Right lobe of liver (tissue), 6 donors: ENCODE measurements around the gene PLCD1. TPM values are rescaled to one million over a fixed set of nuclear protein-coding genes. Genes with fewer than 3 reads are reported as not detected.
A peak's percentile ranks its signal among the peaks of the same experiment; 100 is the strongest.

Experiments used
- ATAC-seq, 4 donors: fragments of 200-7000 bp; cut with Tn5 transposase; one replicate each; pipeline ENCODE4 v1.9.1; 2020; ENCODE audit warnings: mild to moderate bottlenecking in 4 of 4, moderate library complexity in 4 of 4
- DNase-seq, 3 donors: peaks; one replicate each; pipeline ENCODE4 v3.0.0-alpha.2; 2020
- H3K27ac ChIP-seq, 3 donors: fragments of 200-600 bp; one replicate each; pipeline ENCODE4 v1.8.0; 2022
- H3K27me3 ChIP-seq, 2 donors: fragments of 200-600 bp; one replicate each; pipeline ENCODE4 v1.8.0; 2022
- H3K36me3 ChIP-seq, 4 donors: fragments of 200-600 bp; sonication (generic) in 1 of 4; one replicate each; pipeline versions ENCODE4 v1.5.1 to v1.8.0; 2017 to 2022; ENCODE audit warnings: control low read depth in 1 of 4
- H3K4me1 ChIP-seq, 4 donors: fragments of 200-600 bp; sonication (generic) in 1 of 4; one replicate each; pipeline versions ENCODE4 v1.5.1 to v1.8.0; 2017 to 2022; ENCODE audit warnings: control low read depth in 1 of 4
- H3K4me3 ChIP-seq, 3 donors: fragments of 200-600 bp; one replicate each; pipeline ENCODE4 v1.8.0; 2022
- H3K9me3 ChIP-seq, 4 donors: fragments of 200-600 bp; sonication (generic) in 1 of 4; one replicate each; pipeline versions ENCODE4 v1.5.1 to v1.8.0; 2017 to 2022; ENCODE audit warnings: control low read depth in 1 of 4
- POLR2A ChIP-seq: fragments of 450-650 bp; IDR thresholded peaks from one replicate; pipeline ENCODE4 v1.6.1; 2017; ENCODE audit warnings: antibody characterized with exemption, mild to moderate bottlenecking
- WGBS: methylation state at CpG from one replicate; pipeline ENCODE4 v1.1.6; 2018; ENCODE audit warnings: low coverage, low lambda C conversion rate; ENCODE audit not compliant: insufficient coverage; ENCODE audit errors: missing lambda C conversion rate; 5-methylcytosine and 5-hydroxymethylcytosine counted together
- intact Hi-C, 2 donors: fragments of 100-400 bp; cut with DNase I; formaldehyde crosslinking; loops; one replicate each; pipeline versions ENCODE4 v1.11.2 to v1.14.1; 2022
- total RNA-seq, 6 experiments: library from RNA; depleted of rRNA in 2 of 6; stranded (reverse); fragments of >200 nt in 2 of 6; fragmentation: NEBNext Ultra II Directional in 3 of 6; extraction: Animal tissue kit (Norgen Biotek cat#: 25700) in 3 of 6; gene quantifications; one replicate each; pipeline versions ENCODE4 v1.1.0 to v1.2.4, GENCODE V29; 2016 to 2023
- TF ChIP-seq, protein P1 (sequence below), 4 donors: fragments of 200-600 bp in 3 of 4; fragments of 450-650 bp in 1 of 4; IDR thresholded peaks; one replicate each; pipeline versions ENCODE4 v1.5.1 to v1.8.0; 2016 to 2022; ENCODE audit warnings: antibody characterized with exemption in 4 of 4, mild to moderate bottlenecking in 2 of 4
- donor health status: DM: no; HTN: yes; CAD: no.
- donor health status: DM: no; HTN: no; CAD: no.
- donor health status: DM: no; HTN: no; CAD: no.
- donor health status: DM: no; HTN: yes; CAD: no.
- donor health status: DM: no; HTN: yes; CAD: no.

Gene PLCD1
- total RNA-seq, 6 experiments from 2014 or later = 6.5 to 10.2 (median 7.7) TPM

DNA sequence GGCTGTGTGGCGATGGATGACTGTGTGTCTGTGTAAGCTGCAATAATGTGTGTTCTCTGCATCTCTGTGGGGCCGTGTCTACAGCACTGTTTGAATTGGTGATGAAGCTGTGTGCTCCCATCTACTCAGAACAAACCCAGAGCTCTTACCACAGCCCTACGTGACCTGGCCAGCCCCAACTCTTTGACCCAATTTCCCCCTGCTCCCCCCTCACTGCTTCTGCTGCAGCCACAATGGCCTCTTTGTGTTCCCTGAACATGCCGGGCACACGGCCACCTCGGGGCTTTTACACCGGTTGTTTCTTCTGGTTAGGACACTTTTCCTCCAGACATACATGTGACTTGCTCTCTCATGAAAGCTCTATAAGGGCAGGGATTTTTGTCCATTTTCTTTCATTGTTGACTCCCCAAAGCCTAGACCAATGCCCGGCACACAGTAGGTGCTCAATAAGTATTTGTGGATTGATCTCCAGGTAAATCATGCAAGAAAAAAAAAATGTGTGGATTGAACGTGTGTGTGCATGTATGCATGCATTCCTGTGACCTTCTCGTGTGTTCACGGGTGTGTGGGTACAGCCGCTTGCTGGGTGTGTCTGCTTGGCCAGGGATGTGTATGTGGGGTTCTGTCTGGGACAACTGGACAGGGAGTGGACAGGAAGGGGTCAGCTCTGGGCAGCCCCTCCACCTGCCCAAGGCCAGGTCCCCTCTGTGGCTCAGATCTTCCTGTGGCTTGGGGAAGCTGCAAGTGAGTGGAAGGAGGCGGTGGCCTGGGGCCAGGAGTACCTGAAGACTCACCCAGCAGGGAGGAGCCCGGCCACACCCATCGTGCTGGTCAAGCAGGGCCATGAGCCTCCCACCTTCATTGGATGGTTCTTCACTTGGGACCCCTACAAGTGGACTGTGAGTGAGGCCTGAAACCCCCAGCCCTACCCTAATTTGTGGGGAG is 24.1 kb downstream of the PLCD1 start:
- WGBS = 60% methylated on average over 8 of the region's 15 CpGs
- Histone ChIP-seq H3K9me3 (no peaks in the 10 kb centered on the region), H3K36me3 (peaks cover 0 to 4% (median 0%) of the 10 kb centered on the region in 4 donors), H3K27ac (no peak overlapping the region), H3K4me1 (no peaks in the 10 kb centered on the region), H3K4me3 (no peak overlapping the region), H3K27me3 (no peaks in the 10 kb centered on the region)
- DNase-seq = peak in 2 of 3 donors; percentile 18 to 53
- intact Hi-C loops = loop anchor here (10.0 kb wide), 1 partner anchor 109 kb away; no protein-coding TSS in a partner anchor
- no peak for TF ChIP-seq POLR2A
- TF ChIP-seq, protein P1, sequence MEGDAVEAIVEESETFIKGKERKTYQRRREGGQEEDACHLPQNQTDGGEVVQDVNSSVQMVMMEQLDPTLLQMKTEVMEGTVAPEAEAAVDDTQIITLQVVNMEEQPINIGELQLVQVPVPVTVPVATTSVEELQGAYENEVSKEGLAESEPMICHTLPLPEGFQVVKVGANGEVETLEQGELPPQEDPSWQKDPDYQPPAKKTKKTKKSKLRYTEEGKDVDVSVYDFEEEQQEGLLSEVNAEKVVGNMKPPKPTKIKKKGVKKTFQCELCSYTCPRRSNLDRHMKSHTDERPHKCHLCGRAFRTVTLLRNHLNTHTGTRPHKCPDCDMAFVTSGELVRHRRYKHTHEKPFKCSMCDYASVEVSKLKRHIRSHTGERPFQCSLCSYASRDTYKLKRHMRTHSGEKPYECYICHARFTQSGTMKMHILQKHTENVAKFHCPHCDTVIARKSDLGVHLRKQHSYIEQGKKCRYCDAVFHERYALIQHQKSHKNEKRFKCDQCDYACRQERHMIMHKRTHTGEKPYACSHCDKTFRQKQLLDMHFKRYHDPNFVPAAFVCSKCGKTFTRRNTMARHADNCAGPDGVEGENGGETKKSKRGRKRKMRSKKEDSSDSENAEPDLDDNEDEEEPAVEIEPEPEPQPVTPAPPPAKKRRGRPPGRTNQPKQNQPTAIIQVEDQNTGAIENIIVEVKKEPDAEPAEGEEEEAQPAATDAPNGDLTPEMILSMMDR (IDR thresholded peaks at IDR 0.05) = no peak
- no peak for ATAC-seq

DNA sequence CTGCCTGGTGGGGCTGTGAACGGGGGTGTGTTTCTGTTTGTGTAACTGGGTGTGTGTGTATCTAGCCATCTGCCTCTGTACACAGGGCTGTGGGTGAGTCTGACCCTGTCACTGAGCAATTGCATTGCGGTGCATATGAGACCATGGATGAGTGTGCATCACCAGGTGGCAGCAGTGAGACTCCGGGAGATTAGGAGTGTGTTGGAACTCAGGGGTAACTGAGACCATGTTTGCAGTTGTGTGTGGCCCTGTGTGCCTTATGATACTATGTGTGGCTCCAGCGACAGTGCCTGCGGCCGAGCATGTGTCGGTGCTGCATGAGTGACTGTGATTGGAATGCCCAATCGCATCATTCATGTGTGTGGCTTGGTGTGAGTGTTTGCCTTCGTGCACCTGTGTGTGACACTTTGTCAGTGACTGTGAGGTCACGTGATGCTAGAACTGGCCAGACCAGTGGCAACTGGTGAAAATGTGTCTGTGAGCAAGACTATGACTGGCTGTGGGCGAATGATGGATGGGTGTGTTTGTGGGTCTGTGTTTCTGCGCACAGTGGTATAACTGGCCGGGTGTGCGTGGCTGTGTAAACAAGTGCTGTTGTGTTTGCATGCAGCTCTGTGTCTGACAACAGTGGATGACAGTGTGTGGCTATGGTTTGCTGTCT is 24.9 kb downstream of the PLCD1 start:
- H3K27me3 ChIP-seq = no peaks in the 10 kb centered on the region
- H3K36me3 ChIP-seq = no peaks in the 10 kb centered on the region
- ATAC-seq (peak; percentile 80 to 89 (median 82)), DNase-seq (peak; percentile 79 to 82 (median 81))
- no peak overlapping the region for H3K4me3 ChIP-seq
- WGBS = 57% methylated on average over 4 of the region's 14 CpGs
- no peak overlapping the region for H3K27ac ChIP-seq
- no peaks in the 10 kb centered on the region for H3K4me1 ChIP-seq
- intact Hi-C loops = loop anchor here (10.0 kb wide), 1 partner anchor 110 kb away; no protein-coding TSS in a partner anchor
- no peaks in the 10 kb centered on the region for H3K9me3 ChIP-seq
- no peak for TF ChIP-seq POLR2A
- TF ChIP-seq, protein P1 (IDR thresholded peaks at IDR 0.05) = peak; percentile 64 to 79 (median 75)

DNA sequence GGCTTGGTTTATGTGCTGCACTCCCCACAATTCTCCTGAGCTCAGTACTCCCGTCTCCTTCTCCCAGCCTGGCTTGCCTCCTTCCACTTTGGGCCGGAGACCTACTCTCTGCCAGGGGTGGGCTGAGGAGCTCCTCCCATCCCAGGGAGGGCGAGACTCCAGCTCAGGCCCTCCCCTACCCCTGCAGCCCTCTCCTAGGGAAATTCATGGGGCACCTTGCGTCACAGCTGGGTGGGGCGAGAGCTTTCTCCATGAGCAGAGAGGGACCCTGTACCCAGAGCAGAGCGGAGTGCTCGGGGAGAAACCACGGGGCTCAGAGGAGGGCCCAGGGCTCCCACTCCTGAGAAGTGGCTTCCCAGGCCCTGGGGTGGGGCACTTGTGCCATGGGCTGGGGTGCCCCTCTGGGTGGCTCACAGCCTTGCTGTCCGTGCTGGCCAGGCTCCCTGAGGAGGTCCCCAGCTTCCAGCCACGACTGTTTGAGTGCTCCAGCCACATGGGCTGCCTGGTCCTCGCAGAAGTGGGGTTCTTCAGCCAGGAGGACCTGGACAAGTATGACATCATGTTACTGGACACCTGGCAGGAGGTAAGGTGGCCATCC is 25.5 kb downstream of the PLCD1 start:
- Histone ChIP-seq H3K27me3 (no peaks in the 10 kb centered on the region), H3K9me3 (no peaks in the 10 kb centered on the region), H3K4me3 (no peak overlapping the region), H3K4me1 (no peaks in the 10 kb centered on the region), H3K36me3 (no peaks in the 10 kb centered on the region), H3K27ac (no peak overlapping the region)
- TF ChIP-seq, protein P1 (IDR thresholded peaks at IDR 0.05) = no peak
- TF ChIP-seq POLR2A = no peak
- ATAC-seq (no peak), DNase-seq (peak in 1 of 3 donors; percentile 57)
- 60% methylated on average over 3 of the region's 11 CpGs for WGBS
- intact Hi-C loops = loop anchor here (10.0 kb wide), 1 partner anchor 111 kb away; no protein-coding TSS in a partner anchor

DNA sequence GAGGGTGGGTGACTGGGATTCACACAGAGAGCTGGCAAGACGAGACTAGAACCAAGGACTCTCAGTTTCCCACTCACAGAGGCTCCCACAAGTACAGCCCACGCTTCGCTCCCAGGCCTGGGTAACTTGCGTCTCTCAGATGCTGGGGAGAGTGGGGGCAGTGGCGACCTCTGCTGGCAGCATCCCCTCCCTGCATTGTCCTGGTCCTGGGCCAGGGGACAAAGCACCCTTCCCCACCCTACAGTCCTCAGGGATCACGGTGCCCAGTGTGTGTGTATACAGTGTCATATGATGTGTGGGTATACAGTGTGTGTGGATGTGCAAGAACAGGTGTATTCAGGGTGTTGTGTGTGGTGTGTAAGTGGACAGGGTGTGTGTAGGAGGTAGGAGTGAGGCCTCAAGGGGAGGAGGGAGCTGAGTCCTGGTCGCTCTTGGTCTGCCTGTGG is 26.0 kb downstream of the PLCD1 start:
- H3K27ac ChIP-seq = no peak overlapping the region
- DNase-seq = peak in 2 of 3 donors; percentile 56 to 63
- intact Hi-C loops = loop anchor here (10.0 kb wide), 1 partner anchor 111 kb away; no protein-coding TSS in a partner anchor
- TF ChIP-seq, protein P1 (IDR thresholded peaks at IDR 0.05) = peak; percentile 69 to 87 (median 72)
- TF ChIP-seq POLR2A = no peak
- H3K27me3 ChIP-seq = no peaks in the 10 kb centered on the region
- no peaks in the 10 kb centered on the region for H3K9me3 ChIP-seq
- no peaks in the 10 kb centered on the region for H3K36me3 ChIP-seq
- H3K4me3 ChIP-seq = no peak overlapping the region
- WGBS = 20% methylated on average over 5 of the region's 7 CpGs
- H3K4me1 ChIP-seq = peaks cover 0 to 3% (median under 1%) of the 10 kb centered on the region in 4 donors
- peak; percentile 49 to 58 (median 56) for ATAC-seq
